Trophoblast cell (in vitro differentiated cells and primary cell): ENCODE measurements around the gene GJA5.

Source experiments
- DNase-seq, 2 donors: peaks; one replicate each; pipeline ENCODE4 v3.0.0-alpha.2; 2016
- H2AFZ ChIP-seq: 2 replicates; pipeline ENCODE4 v1.6.1; 2013; ENCODE audit warnings: low read length, moderate library complexity, mild to moderate bottlenecking; ENCODE audit not compliant: insufficient read depth, poor library complexity
- H2AK5ac ChIP-seq: 2 replicates; pipeline ENCODE4 v1.6.1; 2013; ENCODE audit warnings: mild to moderate bottlenecking, low read length
- H2BK120ac ChIP-seq: 2 replicates; pipeline ENCODE4 v1.6.1; 2013; ENCODE audit warnings: low read length, mild to moderate bottlenecking, moderate library complexity; ENCODE audit not compliant: insufficient read depth, poor library complexity
- H2BK12ac ChIP-seq: 2 replicates; pipeline ENCODE4 v1.6.1; 2013; ENCODE audit warnings: mild to moderate bottlenecking, low read length, moderate library complexity
- H2BK5ac ChIP-seq: 2 replicates; pipeline ENCODE4 v1.6.1; 2013; ENCODE audit warnings: low read length, low read depth, moderate library complexity, mild to moderate bottlenecking; ENCODE audit not compliant: poor library complexity
- H3K14ac ChIP-seq: 2 replicates; pipeline ENCODE4 v1.6.1; 2013; ENCODE audit warnings: mild to moderate bottlenecking, low read length
- H3K18ac ChIP-seq: 2 replicates; pipeline ENCODE4 v1.6.1; 2013; ENCODE audit warnings: mild to moderate bottlenecking, low read length
- H3K23ac ChIP-seq: 2 replicates; pipeline ENCODE4 v1.6.1; 2013; ENCODE audit warnings: low read length
- H3K27ac ChIP-seq: 2 replicates; pipeline ENCODE4 v1.5.1; 2013; ENCODE audit warnings: low read depth, mild to moderate bottlenecking, inconsistent platforms, low read length, moderate library complexity
- H3K27me3 ChIP-seq: 2 replicates; pipeline ENCODE4 v1.6.1; 2013; ENCODE audit warnings: inconsistent platforms, mild to moderate bottlenecking, low read length, moderate library complexity; ENCODE audit not compliant: insufficient read depth
- H3K36me3 ChIP-seq, 2 experiments: 1 replicate in 1 of 2; 2 replicates in 1 of 2; pipeline ENCODE4 v1.6.1; 2013; ENCODE audit warnings: low read length in 2 of 2, mild to moderate bottlenecking in 2 of 2, moderate library complexity in 1 of 2; ENCODE audit not compliant: insufficient read depth in 2 of 2, control insufficient read depth in 1 of 2
- H3K4ac ChIP-seq: 2 replicates; pipeline ENCODE4 v1.6.1; 2013; ENCODE audit warnings: low read depth, mild to moderate bottlenecking, low read length, moderate library complexity
- H3K4me1 ChIP-seq, 2 experiments: 1 replicate in 1 of 2; 2 replicates in 1 of 2; pipeline ENCODE4 v1.6.1; 2013; ENCODE audit warnings: low read length in 2 of 2, mild to moderate bottlenecking in 2 of 2, moderate library complexity in 1 of 2; ENCODE audit not compliant: insufficient read depth in 2 of 2, control insufficient read depth in 1 of 2
- H3K4me2 ChIP-seq: 2 replicates; pipeline ENCODE4 v1.6.1; 2013; ENCODE audit warnings: inconsistent platforms, mild to moderate bottlenecking, low read length, moderate library complexity
- H3K4me3 ChIP-seq: 2 replicates; pipeline ENCODE4 v1.5.1; 2013; ENCODE audit warnings: mild to moderate bottlenecking, low read depth, low read length, inconsistent platforms
- H3K79me1 ChIP-seq: one replicate; pipeline ENCODE4 v1.6.1; 2013; ENCODE audit warnings: low read length
- H3K79me2 ChIP-seq: 2 replicates; pipeline ENCODE4 v1.6.1; 2013; ENCODE audit warnings: low read length, mild to moderate bottlenecking; ENCODE audit not compliant: control insufficient read depth, insufficient read depth, poor library complexity
- H3K9ac ChIP-seq: 2 replicates; pipeline ENCODE4 v1.6.1; 2013; ENCODE audit warnings: mild to moderate bottlenecking, low read length
- H3K9me3 ChIP-seq: 2 replicates; pipeline ENCODE4 v1.6.1; 2013; ENCODE audit warnings: low read depth, mild to moderate bottlenecking, control low read depth, inconsistent platforms, low read length; ENCODE audit not compliant: insufficient read depth
- H4K12ac ChIP-seq: 2 replicates; pipeline ENCODE4 v1.6.1; 2013; ENCODE audit warnings: low read depth, mild to moderate bottlenecking, low read length, moderate library complexity
- H4K8ac ChIP-seq: 2 replicates; pipeline ENCODE4 v1.6.1; 2013; ENCODE audit warnings: low read depth, mild to moderate bottlenecking, low read length, moderate library complexity
- H4K91ac ChIP-seq: one replicate; pipeline ENCODE4 v1.6.1; 2013; ENCODE audit warnings: low read depth, mild to moderate bottlenecking, low read length, moderate library complexity
- WGBS: extraction: QIAGEN DNeasy Blood & Tissue Kit; methylation state at CpG from one replicate; pipeline ENCODE4 v1.1.7; 2013; ENCODE audit warnings: missing lambda C conversion rate; ENCODE audit not compliant: insufficient read length, insufficient coverage; ENCODE audit errors: extremely low coverage; 5-methylcytosine and 5-hydroxymethylcytosine counted together

Gene GJA5

GRCh38 chr1:147723691-147724323 lies 36.6 kb downstream of the GJA5 start:
- Histone ChIP-seq H3K18ac (no peak overlapping the region), H2BK12ac (no peak overlapping the region), H3K4me3 (no peak overlapping the region), H3K9ac (no peak overlapping the region), H2AFZ (no peak overlapping the region), H3K79me2 (no peaks in the 10 kb centered on the region), H2AK5ac (no peak overlapping the region), H3K27ac (no peak overlapping the region), H3K36me3 (no peaks in the 10 kb centered on the region), H4K12ac (no peak overlapping the region), H3K4ac (no peak overlapping the region), H2BK120ac (no peak overlapping the region), H4K91ac (no peak overlapping the region), H3K4me2 (no peak overlapping the region), H3K9me3 (peaks cover 7% of the 10 kb centered on the region), H4K8ac (no peak overlapping the region), H3K23ac (no peak overlapping the region), H3K27me3 (no peaks in the 10 kb centered on the region), H2BK5ac (no peak overlapping the region), H3K14ac (no peak overlapping the region), H3K79me1 (no peaks in the 10 kb centered on the region), H3K4me1 (peaks cover 0 to 6% of the 10 kb centered on the region in 2 experiments)
- WGBS: no CpG with 5 or more reads among the region's 7 CpGs
- DNase-seq: peak; percentile 51 to 67

DNA sequence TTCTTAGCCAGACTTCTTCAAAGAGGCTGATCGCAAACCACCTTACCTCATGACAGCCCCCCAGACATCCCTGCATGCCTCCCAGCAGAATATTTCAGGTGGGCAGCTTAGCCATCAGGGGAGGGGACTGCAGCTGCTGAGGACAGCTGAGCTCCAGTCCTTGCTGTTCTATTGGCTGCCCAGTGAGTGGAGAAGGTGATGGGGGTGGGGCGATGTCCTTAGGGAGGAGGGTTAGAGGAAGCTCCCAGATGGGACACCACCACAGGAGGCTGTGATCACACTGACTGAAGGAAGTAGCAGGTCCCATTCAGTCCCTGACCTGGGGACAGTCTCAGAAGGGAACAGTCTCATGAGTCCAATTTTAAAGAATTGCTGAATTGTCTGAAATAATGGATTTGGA lies 38.3 kb downstream of the GJA5 start:
- H2BK120ac ChIP-seq: no peak overlapping the region
- H2BK12ac ChIP-seq: no peak overlapping the region
- no peaks in the 10 kb centered on the region for H3K36me3 ChIP-seq
- H3K4me1 ChIP-seq: peaks cover 3 to 14% of the 10 kb centered on the region in 2 experiments
- no peaks in the 10 kb centered on the region for H3K79me2 ChIP-seq
- no peak overlapping the region for H2AFZ ChIP-seq
- no peak overlapping the region for H4K91ac ChIP-seq
- H3K27ac ChIP-seq: no peak overlapping the region
- no peaks in the 10 kb centered on the region for H3K79me1 ChIP-seq
- no peak overlapping the region for H3K4me2 ChIP-seq
- no peak overlapping the region for H3K9ac ChIP-seq
- H3K4me3 ChIP-seq: no peak overlapping the region
- no peak overlapping the region for H4K12ac ChIP-seq
- peaks cover 9% of the 10 kb centered on the region for H3K9me3 ChIP-seq
- H3K14ac ChIP-seq: no peak overlapping the region
- H3K27me3 ChIP-seq: no peaks in the 10 kb centered on the region
- H3K18ac ChIP-seq: no peak overlapping the region
- peak in 1 of 2 donors; percentile 53 for DNase-seq
- H2AK5ac ChIP-seq: no peak overlapping the region
- no peak overlapping the region for H4K8ac ChIP-seq
- no CpG with 5 or more reads among the region's 2 CpGs for WGBS
- no peak overlapping the region for H3K23ac ChIP-seq
- H3K4ac ChIP-seq: no peak overlapping the region
- H2BK5ac ChIP-seq: no peak overlapping the region

DNA sequence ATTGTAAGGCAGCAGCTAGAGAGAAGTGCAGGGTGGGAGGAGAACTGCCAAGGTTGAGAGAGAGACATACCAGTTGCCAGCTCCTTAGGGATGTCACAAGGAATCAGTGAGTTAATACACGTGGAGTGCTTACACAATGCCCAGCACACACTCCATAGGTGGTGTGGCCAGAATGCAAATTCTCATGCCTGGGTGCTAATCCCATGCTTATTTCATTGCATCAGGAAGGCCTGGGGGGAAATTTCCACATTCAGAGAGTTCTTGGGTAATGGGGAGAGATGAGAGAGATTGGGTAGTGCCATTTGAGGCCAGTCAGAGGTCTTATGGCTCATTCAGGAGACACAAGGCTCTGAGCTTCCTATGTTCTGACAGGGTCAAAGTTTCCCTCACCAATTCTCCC lies 38.7 kb downstream of the GJA5 start:
- H3K9ac ChIP-seq: no peak overlapping the region
- H3K4me3 ChIP-seq: no peak overlapping the region
- H2AK5ac ChIP-seq: no peak overlapping the region
- peaks cover 9% of the 10 kb centered on the region for H3K9me3 ChIP-seq
- H3K79me1 ChIP-seq: no peaks in the 10 kb centered on the region
- peak overlapping the region; percentile 38 for H3K23ac ChIP-seq
- H2BK12ac ChIP-seq: no peak overlapping the region
- no peak overlapping the region for H4K91ac ChIP-seq
- no peak overlapping the region for H3K4me2 ChIP-seq
- no peak overlapping the region for H2BK5ac ChIP-seq
- no peak overlapping the region for H4K8ac ChIP-seq
- H3K14ac ChIP-seq: no peak overlapping the region
- H3K4me1 ChIP-seq: peaks cover 3 to 15% of the 10 kb centered on the region in 2 experiments
- H3K4ac ChIP-seq: no peak overlapping the region
- no peaks in the 10 kb centered on the region for H3K27me3 ChIP-seq
- H2BK120ac ChIP-seq: no peak overlapping the region
- no peak overlapping the region for H3K27ac ChIP-seq
- H3K36me3 ChIP-seq: no peaks in the 10 kb centered on the region
- no peaks in the 10 kb centered on the region for H3K79me2 ChIP-seq
- no peak overlapping the region for H2AFZ ChIP-seq
- no peak overlapping the region for H4K12ac ChIP-seq
- no peak overlapping the region for H3K18ac ChIP-seq
- DNase-seq: peak; percentile 98 to 100
- WGBS: no CpG with 5 or more reads among the region's 1 CpG

DNA sequence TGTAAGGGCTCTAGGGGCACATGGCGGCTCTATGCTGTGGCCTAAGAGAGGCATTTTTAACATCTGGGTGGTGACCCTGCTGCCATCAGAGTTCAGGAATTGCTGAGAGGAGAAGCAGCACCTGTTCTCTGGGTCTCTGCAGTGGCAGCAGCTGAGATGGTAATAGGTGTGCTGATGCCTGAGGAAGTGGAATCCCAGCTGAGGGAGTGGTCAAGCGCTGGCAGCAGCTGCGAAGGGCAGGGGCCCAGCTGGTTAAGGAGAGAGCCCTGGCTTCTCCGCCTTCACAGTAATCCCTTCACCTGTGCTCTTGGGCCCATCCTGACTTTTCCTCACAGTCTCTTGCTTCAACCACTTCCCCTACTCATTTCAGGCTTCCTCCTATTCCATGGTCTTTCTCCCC lies 39.8 kb downstream of the GJA5 start:
- no peak overlapping the region for H3K27ac ChIP-seq
- H3K9me3 ChIP-seq: peaks cover 9% of the 10 kb centered on the region
- no peak overlapping the region for H2BK12ac ChIP-seq
- no peak overlapping the region for H4K8ac ChIP-seq
- H3K9ac ChIP-seq: no peak overlapping the region
- no peak overlapping the region for H2AK5ac ChIP-seq
- H2BK120ac ChIP-seq: no peak overlapping the region
- no peak overlapping the region for H2AFZ ChIP-seq
- H2BK5ac ChIP-seq: no peak overlapping the region
- no peaks in the 10 kb centered on the region for H3K79me1 ChIP-seq
- no peaks in the 10 kb centered on the region for H3K36me3 ChIP-seq
- no peak overlapping the region for H3K14ac ChIP-seq
- peak overlapping the region; percentile 44 for H3K4me3 ChIP-seq
- H3K23ac ChIP-seq: no peak overlapping the region
- H3K4me1 ChIP-seq: peaks cover 3 to 15% of the 10 kb centered on the region in 2 experiments
- H4K91ac ChIP-seq: no peak overlapping the region
- H3K4ac ChIP-seq: no peak overlapping the region
- peak; percentile 11 to 60 for DNase-seq
- no peaks in the 10 kb centered on the region for H3K79me2 ChIP-seq
- WGBS: no CpG with 5 or more reads among the region's 4 CpGs
- no peak overlapping the region for H3K4me2 ChIP-seq
- no peak overlapping the region for H3K18ac ChIP-seq
- no peak overlapping the region for H4K12ac ChIP-seq
- no peaks in the 10 kb centered on the region for H3K27me3 ChIP-seq
